GM19239 (cell line): Measurements from ENCODE around the gene APOBEC3B.
"Not testable (repeated sequence)": the region's sequence is repeated elsewhere in the genome, so short reads cannot be mapped to it uniquely, and the experiment has no call there.

Experiments used
- DNase-seq: peaks from one replicate; pipeline ENCODE4 v3.0.0; 2011; ENCODE audit warnings: low spot score; ENCODE audit not compliant: insufficient read length
- FAIRE-seq: peaks from 2 replicates; lab custom pipeline; 2011; peaks lifted over from hg19 to GRCh38; lab: Jason Lieb, UNC

The APOBEC3B gene

GRCh38 chr22:38981992-38982927 is at the start of gene APOBEC3B:
Gene APOBEC3B, plus strand, starts transcription at chr22:38982347. Its CDS starts 107 bp downstream, at chr22:38982454.
- FAIRE-seq (peak; percentile 100), DNase-seq (peak; percentile 82)

GRCh38 chr22:38935023-38935422 is 47.1 kb upstream of the APOBEC3B start:
- FAIRE-seq = no peak
- DNase-seq = no peak

DNA sequence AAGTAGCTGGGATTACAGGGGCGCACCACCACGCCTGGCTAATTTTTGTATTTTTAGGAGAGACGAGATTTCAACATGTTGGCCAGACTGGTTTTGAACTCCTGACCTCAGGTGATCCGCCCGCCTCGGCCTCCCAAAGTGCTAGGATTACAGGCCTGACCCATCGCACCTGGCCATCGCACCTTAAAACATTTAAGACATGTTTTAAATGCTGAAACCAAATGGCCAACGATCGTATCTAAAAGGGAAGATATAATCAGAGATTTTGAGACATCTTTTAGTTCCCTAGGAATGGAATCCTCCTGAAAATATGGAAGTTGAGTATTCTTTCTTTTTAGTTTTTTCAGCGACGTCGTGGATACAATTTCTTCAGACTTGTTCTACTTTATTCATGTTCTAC is 46.5 kb upstream of the APOBEC3B start:
- FAIRE-seq = no peak

GRCh38 chr22:38936562-38936961 is 45.6 kb upstream of the APOBEC3B start:
- no peak for DNase-seq
- FAIRE-seq = no peak

More for the DNA sequence above, 46.5 kb upstream of the APOBEC3B start:
- DNase-seq = no peak

GRCh38 chr22:38937036-38937435 is 45.1 kb upstream of the APOBEC3B start:
- no peak for DNase-seq
- no peak for FAIRE-seq

DNA sequence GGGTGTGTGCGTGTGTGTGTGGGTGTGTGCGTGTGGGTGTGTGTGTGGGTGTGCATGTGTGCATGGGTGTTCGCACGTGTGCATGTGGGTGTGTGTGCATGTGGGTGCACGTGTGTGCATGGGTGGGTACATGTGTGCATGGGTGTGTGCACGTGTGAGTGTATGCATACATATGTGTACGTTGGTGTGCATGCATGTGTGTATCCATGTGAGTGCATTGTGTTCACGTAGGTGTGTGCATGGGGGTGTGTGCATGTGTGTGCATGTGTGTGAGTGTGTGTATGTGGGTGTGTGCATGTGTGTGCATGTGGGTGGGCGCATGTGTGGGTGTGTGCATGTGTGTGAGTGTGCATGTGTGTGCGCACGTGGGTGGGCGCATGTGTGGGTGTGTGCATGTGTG is 44.6 kb upstream of the APOBEC3B start:
- DNase-seq (no peak), FAIRE-seq (no peak)

DNA sequence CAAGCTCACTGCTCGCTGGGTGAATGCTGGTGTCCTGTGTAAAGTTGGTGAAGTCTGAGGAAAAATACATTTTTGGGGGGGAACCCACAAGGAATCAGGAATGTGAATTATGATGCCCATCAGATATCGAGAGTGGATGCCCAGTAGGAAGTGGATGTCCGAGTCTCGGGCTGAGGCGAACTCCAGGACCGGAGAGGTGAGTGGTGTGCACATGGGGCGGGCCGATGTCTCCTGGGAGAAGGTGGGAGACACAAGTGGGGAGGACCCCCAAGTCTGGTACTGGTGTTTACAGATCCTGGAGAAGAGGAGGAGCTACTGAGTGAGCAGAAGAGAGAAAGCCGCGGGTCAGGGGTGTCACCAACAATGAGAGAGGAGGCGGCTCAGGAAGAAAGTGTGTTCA is 43.9 kb upstream of the APOBEC3B start:
- DNase-seq = no peak
- FAIRE-seq = no peak

DNA sequence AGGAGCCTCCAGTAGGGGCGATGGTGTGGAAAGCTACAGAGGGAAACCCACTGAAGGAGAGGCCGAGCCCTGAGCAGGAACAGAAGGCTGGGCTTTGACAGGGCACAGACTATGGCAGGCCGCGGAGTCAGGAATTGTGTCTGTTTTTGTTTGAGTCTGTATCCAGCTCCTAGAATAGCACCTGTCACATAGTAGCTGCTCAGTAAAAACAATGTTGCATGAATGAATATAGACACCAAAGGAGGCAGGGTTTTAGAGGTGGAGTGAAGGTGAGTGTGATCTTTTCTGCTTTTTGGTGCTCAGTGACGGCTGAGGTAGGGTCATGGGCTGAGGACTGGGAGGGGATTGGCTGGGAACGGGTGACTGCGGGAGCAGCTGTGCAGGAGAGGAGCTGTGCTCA is 43.2 kb upstream of the APOBEC3B start:
- FAIRE-seq (no peak), DNase-seq (no peak)

DNA sequence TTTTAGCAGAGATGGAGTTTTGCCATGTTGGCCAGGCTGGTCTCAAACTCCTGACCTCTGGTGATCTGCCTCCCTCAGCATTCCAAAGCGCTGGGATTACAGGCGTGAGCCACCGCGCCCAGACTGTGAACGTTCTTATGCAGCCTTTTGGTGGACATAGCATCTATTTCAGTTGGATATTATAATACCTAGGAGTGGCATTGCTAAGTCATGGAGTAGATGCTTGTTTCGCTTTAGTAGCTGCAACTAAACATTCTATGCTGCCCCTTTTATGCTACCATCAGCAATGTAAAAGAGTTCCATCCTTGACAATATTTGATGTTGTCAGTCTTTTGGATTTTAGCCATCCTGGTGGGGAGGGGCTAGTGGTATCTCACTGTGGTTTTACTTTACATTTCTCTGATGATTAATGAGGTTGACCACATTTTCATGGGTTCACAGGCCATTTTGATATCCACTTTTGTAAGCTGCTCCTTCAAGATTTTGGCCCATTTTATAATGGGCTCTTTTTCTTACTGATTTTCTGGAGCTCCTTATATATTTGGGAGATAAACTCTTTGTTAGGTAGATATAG is 41.2 kb upstream of the APOBEC3B start:
- FAIRE-seq (no peak), DNase-seq (no peak)

GRCh38 chr22:38941488-38941987 is 40.6 kb upstream of the APOBEC3B start:
- peak; percentile 52 for DNase-seq
- FAIRE-seq = peak; percentile 97

GRCh38 chr22:38942702-38943101 is 39.4 kb upstream of the APOBEC3B start:
- no peak for FAIRE-seq
- no peak for DNase-seq

DNA sequence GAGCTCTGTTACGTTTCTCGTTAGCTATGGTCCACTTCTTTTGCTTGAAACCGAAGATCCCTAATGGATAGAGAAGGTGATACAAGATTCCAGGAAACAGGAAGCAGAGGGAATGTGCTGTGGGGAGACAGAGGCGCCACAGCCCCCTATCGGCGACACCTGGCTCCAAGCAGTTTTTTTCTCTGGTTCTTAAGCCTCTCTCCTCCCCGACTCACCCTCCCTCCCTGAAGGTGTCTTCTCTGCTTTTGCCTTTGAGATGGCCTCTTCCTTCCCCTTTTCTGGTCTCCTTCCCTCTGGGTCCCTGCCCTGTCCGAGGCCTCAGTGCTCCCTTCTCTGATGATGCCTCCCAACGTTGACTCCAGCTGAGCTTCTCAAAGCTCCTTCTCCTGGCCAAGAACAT is 38.9 kb upstream of the APOBEC3B start:
- no peak for FAIRE-seq

DNA sequence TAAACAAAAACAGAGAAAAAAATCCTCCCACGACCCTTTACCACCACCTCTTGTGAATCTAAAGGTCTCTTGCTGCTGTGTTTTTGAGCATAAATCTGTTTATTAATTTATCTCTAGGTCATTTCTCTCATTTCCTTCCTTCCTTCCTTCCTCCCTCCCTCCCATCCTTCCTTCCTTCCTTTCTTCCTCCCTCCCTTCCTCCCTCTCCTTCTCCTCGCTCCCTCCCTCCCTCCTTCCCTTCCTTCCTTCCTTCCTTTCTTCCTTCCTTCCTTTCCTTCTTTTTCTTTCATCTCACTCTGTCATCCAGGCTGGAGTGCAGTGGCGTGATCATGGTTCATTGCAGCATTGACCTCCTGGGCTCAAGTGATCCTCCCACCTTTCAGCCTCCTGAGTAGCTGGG is 38.3 kb upstream of the APOBEC3B start:
- DNase-seq (no peak), FAIRE-seq (no peak)

More for the DNA sequence above, 38.9 kb upstream of the APOBEC3B start:
- no peak for DNase-seq

- FAIRE-seq = no peak
- no peak for DNase-seq
Observed at GRCh38 chr22:38944653-38945052, 37.5 kb upstream of the APOBEC3B start.

DNA sequence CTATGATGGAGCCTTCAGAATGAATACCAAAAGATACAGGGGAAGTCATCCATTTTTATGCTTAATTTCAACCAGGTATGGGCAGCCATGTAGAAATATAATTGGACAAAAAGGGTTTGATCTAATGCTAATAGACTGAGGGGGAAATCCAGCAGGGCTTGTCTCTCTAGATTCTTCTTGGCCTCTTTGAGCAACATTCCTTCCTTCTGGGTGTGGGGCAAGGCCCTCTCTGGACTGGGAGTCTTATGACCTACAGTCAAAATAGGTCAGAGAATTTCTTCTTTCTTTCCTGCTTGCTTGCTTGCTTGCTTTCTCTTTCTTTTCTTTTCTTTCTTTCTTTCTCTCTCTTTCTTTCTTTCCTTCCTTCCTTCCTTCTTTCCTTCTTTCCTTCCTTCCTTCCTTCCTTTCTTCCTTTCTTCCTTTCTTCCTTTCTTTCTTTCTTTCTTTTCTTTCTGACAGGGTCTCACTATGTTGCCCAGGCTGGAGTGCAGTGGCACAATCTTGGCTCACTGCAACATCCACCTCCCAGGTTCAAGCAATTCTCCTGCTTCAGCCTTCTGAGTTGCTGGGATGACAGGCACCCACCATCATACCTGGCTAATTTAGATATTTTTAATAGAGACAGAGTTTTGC is 36.3 kb upstream of the APOBEC3B start:
- DNase-seq, FAIRE-seq: not testable (repeated sequence)

DNA sequence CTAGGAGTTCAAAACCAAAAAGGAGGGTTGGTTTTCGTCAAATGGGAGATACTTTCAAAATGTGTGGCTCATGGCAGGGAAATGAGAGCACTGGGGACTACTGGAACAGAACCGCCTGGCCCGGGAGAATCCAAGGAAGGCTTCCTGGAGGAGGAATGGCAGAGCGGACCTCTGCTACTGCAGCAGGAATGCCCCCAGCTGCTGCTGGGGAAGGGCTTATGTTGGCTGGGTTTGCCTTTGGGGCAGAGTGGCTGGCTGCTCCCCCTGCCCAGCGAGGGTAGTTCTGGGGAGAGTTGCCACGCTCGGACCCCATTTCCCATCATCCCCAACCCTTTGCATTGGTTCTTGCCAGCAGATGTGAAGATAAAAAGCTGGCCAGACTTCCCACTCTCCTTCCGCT is 35.4 kb upstream of the APOBEC3B start:
- FAIRE-seq = no peak
- DNase-seq = no peak

DNA sequence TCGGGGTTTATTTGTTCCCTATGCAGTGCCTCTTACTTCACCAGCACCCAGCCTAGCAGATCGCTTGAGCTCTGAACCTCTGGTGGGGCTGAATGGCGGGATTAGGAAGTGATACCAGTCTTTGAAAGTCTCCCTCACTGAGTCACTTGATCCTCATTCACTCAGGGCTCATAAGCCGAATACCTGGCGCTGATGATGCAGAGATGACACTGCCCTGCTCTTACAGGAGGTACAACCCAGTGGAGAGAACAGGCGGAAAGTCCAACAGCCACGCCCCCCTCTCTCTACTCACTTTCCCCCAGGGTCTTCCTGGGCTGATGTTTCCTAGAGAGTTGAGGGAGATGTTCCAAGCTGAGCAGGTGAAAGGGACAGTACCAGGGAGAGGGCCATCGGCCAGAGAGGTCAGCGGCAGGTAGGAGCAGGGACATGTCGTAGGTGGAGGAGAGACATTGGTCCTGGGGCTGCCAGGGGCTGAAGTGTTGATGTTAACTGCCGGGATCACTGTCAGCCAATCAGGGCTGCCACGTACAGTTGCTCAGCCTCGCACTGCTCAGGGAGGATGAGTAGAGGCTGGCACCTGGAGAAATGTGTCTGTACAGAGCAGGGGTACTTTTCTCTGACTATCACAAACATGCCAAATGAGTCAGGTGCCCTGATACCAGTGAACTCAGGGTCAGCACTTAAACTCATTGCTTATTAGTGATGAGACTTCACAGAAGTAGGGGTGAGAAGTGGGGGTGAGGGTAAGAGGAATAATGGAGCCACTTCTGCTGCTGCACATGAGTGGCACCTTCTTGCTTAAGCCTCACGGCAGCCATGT is 34.6 kb upstream of the APOBEC3B start:
- no peak for DNase-seq
- FAIRE-seq = no peak

DNA sequence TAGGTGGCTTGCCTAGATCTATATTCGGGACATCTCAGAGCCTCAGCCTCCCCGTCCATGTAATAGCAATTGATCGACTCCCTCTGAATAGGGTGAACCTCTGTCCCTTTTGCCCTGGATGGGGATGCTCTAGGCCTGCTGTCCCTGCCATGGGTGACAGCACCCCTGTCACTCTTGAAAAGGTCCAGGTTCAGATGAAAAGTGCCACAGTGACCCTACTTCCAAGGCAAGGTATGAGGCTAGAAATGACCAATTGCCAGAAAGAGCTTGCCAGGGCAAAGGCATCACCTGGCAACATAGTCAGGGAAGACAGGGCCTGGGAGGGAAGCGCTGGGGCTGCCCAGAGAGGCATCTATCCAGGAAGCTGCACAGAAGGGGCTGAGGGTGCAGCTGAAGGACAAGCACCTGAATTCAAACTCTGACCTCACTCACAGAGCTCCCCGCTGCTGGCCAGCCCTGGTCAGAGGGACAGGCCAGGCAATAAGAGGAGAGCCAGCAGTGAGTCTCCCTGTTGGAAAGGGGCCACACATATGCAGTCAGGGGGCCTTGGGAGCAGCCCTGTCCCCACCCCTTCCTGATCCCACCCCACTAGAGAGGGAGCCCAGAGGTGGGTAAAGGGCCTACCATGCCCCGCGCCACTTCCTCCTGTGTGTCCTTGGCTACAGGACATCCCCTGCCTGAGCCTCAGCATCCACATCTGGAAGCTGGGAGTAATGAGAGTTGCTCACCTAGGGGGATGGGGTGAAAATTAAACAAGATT is 33.8 kb upstream of the APOBEC3B start:
- DNase-seq (no peak), FAIRE-seq (no peak)

- FAIRE-seq (no peak), DNase-seq (no peak)
Observed at GRCh38 chr22:38949889-38950405, 32.2 kb upstream of the APOBEC3B start.
